RWPE2 (cell line): ENCODE data around the gene HIRA.
A peak's percentile ranks its signal among the peaks of the same experiment; 100 is the strongest.

Experiments
- ATAC-seq: fragments of 200-7000 bp; cut with Tn5 transposase; 3 replicates; pipeline ENCODE4 v1.9.1; 2021; ENCODE audit warnings: low read depth
- DNase-seq: peaks from one replicate; pipeline ENCODE4 v3.0.0-alpha.2; 2020; ENCODE audit warnings: low spot score
- H3K27ac ChIP-seq: fragments of 450-650 bp; 2 replicates; pipeline ENCODE4 v1.5.1; 2017; ENCODE audit warnings: mild to moderate bottlenecking; ENCODE audit not compliant: poor library complexity, severe bottlenecking
- H3K27me3 ChIP-seq: fragments of 250-450 bp; sonication (Bioruptor Pico); 2 replicates; pipeline ENCODE4 v1.5.1; 2021; ENCODE audit warnings: mild to moderate bottlenecking, moderate library complexity; ENCODE audit not compliant: insufficient read depth, poor library complexity, severe bottlenecking
- H3K36me3 ChIP-seq: fragments of 250-450 bp; sonication (Bioruptor Pico); 2 replicates; pipeline ENCODE4 v1.5.1; 2020; ENCODE audit warnings: low read depth, mild to moderate bottlenecking, moderate library complexity
- H3K4me1 ChIP-seq: fragments of 250-450 bp; sonication (Bioruptor Pico); 2 replicates; pipeline ENCODE4 v1.5.1; 2021; ENCODE audit warnings: mild to moderate bottlenecking, moderate library complexity; ENCODE audit not compliant: insufficient read depth, poor library complexity, severe bottlenecking
- H3K4me3 ChIP-seq: fragments of 250-450 bp; sonication (Bioruptor Pico); 2 replicates; pipeline ENCODE4 v1.5.1; 2021; ENCODE audit warnings: mild to moderate bottlenecking, moderate library complexity; ENCODE audit not compliant: severe bottlenecking
- H3K9me3 ChIP-seq: fragments of 250-450 bp; sonication (Bioruptor Pico); 2 replicates; pipeline ENCODE4 v1.5.1; 2021; ENCODE audit warnings: mild to moderate bottlenecking, moderate library complexity; ENCODE audit not compliant: severe bottlenecking
- CTCF ChIP-seq: fragments of 450-650 bp; IDR thresholded peaks from one replicate; pipeline ENCODE4 v1.5.1; 2017; ENCODE audit warnings: mild to moderate bottlenecking, moderate library complexity; ENCODE audit not compliant: poor library complexity, severe bottlenecking

Gene HIRA

GRCh38 chr22:19457828-19458428 is 26.4 kb upstream of the HIRA start:
- H3K4me1 ChIP-seq: peaks cover 10% of the 10 kb centered on the region
- no peaks in the 10 kb centered on the region for H3K27me3 ChIP-seq
- no peak overlapping the region for H3K27ac ChIP-seq
- no peak for TF ChIP-seq CTCF
- no peak for ATAC-seq
- no peak for DNase-seq
- H3K36me3 ChIP-seq: peaks cover 66% of the 10 kb centered on the region
- no peaks in the 10 kb centered on the region for H3K9me3 ChIP-seq
- H3K4me3 ChIP-seq: no peak overlapping the region

GRCh38 chr22:19456541-19456940 is 25.0 kb upstream of the HIRA start:
- ATAC-seq (no peak), DNase-seq (no peak)
- Histone ChIP-seq H3K9me3 (no peaks in the 10 kb centered on the region), H3K4me1 (peaks cover 10% of the 10 kb centered on the region), H3K36me3 (peaks cover 75% of the 10 kb centered on the region), H3K4me3 (no peak overlapping the region), H3K27me3 (no peaks in the 10 kb centered on the region), H3K27ac (peak overlapping the region; percentile 52)
- TF ChIP-seq CTCF: no peak

- no peaks in the 10 kb centered on the region for H3K27me3 ChIP-seq
- ATAC-seq: peak; percentile 91
- peaks cover 68% of the 10 kb centered on the region for H3K36me3 ChIP-seq
Measured at GRCh38 chr22:19455585-19456370, 24.2 kb upstream of the HIRA start.

GRCh38 chr22:19455033-19455432 is 23.5 kb upstream of the HIRA start:
- Histone ChIP-seq H3K36me3 (peaks cover 72% of the 10 kb centered on the region), H3K27ac (peak overlapping the region; percentile 52)
- ATAC-seq: no peak

More at GRCh38 chr22:19455585-19456370, 24.2 kb upstream of the HIRA start:
- TF ChIP-seq CTCF: no peak
- no peak for DNase-seq
- H3K27ac ChIP-seq: peak overlapping the region; percentile 52
- no peak overlapping the region for H3K4me3 ChIP-seq
- H3K4me1 ChIP-seq: peaks cover 10% of the 10 kb centered on the region
- no peaks in the 10 kb centered on the region for H3K9me3 ChIP-seq

More at GRCh38 chr22:19455033-19455432, 23.5 kb upstream of the HIRA start:
- Histone ChIP-seq H3K4me3 (no peak overlapping the region), H3K9me3 (no peaks in the 10 kb centered on the region), H3K4me1 (peaks cover 10% of the 10 kb centered on the region), H3K27me3 (no peaks in the 10 kb centered on the region)
- no peak for DNase-seq
- no peak for TF ChIP-seq CTCF
